Kidney (tissue), 14 donors: ENCODE results near the gene ACTRT2. TPM values are rescaled to one million over a fixed set of nuclear protein-coding genes. Genes with fewer than 3 reads are reported as not detected.

ENCODE experiments used
- DNase-seq, 5 donors: peaks; one replicate each; pipeline ENCODE4 v3.0.0-alpha.2; 2013 to 2020
- FAIRE-seq: peaks from 2 replicates; lab custom pipeline; 2012; peaks lifted over from hg19 to GRCh38; lab: Jason Lieb, UNC
- H3K27ac ChIP-seq, 2 donors: one replicate each; pipeline ENCODE4 v1.7.0; 2013; ENCODE audit warnings: low read depth in 2 of 2, low read length in 2 of 2, inconsistent platforms in 1 of 2
- H3K27me3 ChIP-seq: one replicate; pipeline ENCODE4 v1.7.1; 2013; ENCODE audit warnings: low read length, inconsistent platforms; ENCODE audit not compliant: control insufficient read depth, insufficient read depth
- H3K36me3 ChIP-seq, 3 donors: one replicate each; pipeline versions ENCODE4 v1.7.0 to v1.7.1; 2013; ENCODE audit warnings: low read length in 3 of 3, control low read depth in 1 of 3, inconsistent platforms in 1 of 3; ENCODE audit not compliant: insufficient read depth in 3 of 3, control insufficient read depth in 2 of 3
- H3K4me1 ChIP-seq, 3 donors: one replicate each; pipeline versions ENCODE4 v1.7.0 to v1.7.1; 2013; ENCODE audit warnings: low read length in 3 of 3, inconsistent platforms in 1 of 3, low read depth in 1 of 3; ENCODE audit not compliant: control insufficient read depth in 2 of 3, insufficient read depth in 2 of 3
- H3K4me3 ChIP-seq, 3 donors: one replicate each; pipeline versions ENCODE4 v1.7.0 to v1.8.1; 2013; ENCODE audit warnings: low read length in 3 of 3, control low read depth in 1 of 3, inconsistent platforms in 1 of 3
- H3K9ac ChIP-seq, 3 donors: one replicate each; pipeline versions ENCODE4 v1.7.0 to v1.7.1; 2013; ENCODE audit warnings: low read length in 3 of 3, control low read depth in 1 of 3, inconsistent platforms in 1 of 3
- H3K9me3 ChIP-seq, 3 donors: one replicate each; pipeline versions ENCODE4 v1.7.0 to v1.7.1; 2013; ENCODE audit warnings: low read length in 3 of 3, control low read depth in 1 of 3, inconsistent platforms in 1 of 3; ENCODE audit not compliant: control insufficient read depth in 2 of 3, insufficient read depth in 1 of 3
- CTCF ChIP-seq: IDR thresholded peaks from 3 replicates; pipeline ENCODE4 v1.5.1; 2012; ENCODE audit warnings: mild to moderate bottlenecking, moderate library complexity, borderline replicate concordance; ENCODE audit not compliant: insufficient read depth; ENCODE audit errors: extremely low read depth
- intact Hi-C: fragments of 100-400 bp; cut with DNase I; formaldehyde crosslinking; loops from one replicate; pipeline ENCODE4 v1.11.1; 2022
- polyA plus RNA-seq: library from polyadenylated mRNA; stranded (reverse); fragments of 350-450 nt; fragmentation: Illumina TruSeq; extraction: RNeasy Lipid Tissue Mini Kit (QIAGEN cat#74804); gene quantifications from one replicate; pipeline ENCODE4 v1.2.3, GENCODE V29; 2014; ENCODE audit warnings: low read depth, low replicate concordance; ENCODE audit not compliant: insufficient read depth
- total RNA-seq: library from RNA; stranded (reverse); fragmentation: NEBNext Ultra II Directional; extraction: Animal tissue kit (Norgen Biotek cat#: 25700); gene quantifications from one replicate; pipeline ENCODE4 v1.2.1, GENCODE V29; 2021
- donor health status: control.
- donor health status: control.
- donor health status: control.
- donor health status: control.
- donor health status: control.
- donor health status: DM: yes; HTN: yes; CAD: no.
- donor health status: Normal renal cell carcinoma (clear cell type).

ACTRT2 gene
- total and polyA plus RNA-seq, 2 donors from 2014 or later = not detected

GRCh38 chr1:3019007-3019515 is 2.2 kb upstream of the ACTRT2 start:
- no peak for TF ChIP-seq CTCF
- H3K4me1 ChIP-seq = no peaks in the 10 kb centered on the region
- no peaks in the 10 kb centered on the region for H3K27me3 ChIP-seq
- FAIRE-seq = no peak
- H3K4me3 ChIP-seq = no peak overlapping the region
- H3K36me3 ChIP-seq = no peaks in the 10 kb centered on the region
- no peak overlapping the region for H3K27ac ChIP-seq
- peak in 1 of 5 donors; percentile 17 for DNase-seq
- H3K9ac ChIP-seq = no peak overlapping the region
- no peaks in the 10 kb centered on the region for H3K9me3 ChIP-seq
- intact Hi-C loops = loop anchor here (10.0 kb wide), 1 partner anchor 406 kb away; no protein-coding TSS in a partner anchor

GRCh38 chr1:3019516-3020051 is 1.7 kb upstream of the ACTRT2 start:
- DNase-seq = peak in 1 of 5 donors; percentile 25
- Histone ChIP-seq H3K4me3 (no peak overlapping the region), H3K9me3 (no peaks in the 10 kb centered on the region), H3K4me1 (no peaks in the 10 kb centered on the region), H3K9ac (no peak overlapping the region), H3K27me3 (no peaks in the 10 kb centered on the region), H3K27ac (no peak overlapping the region), H3K36me3 (no peaks in the 10 kb centered on the region)
- no peak for FAIRE-seq
- intact Hi-C loops = loop anchor here (10.0 kb wide), 1 partner anchor 405 kb away; no protein-coding TSS in a partner anchor
- no peak for TF ChIP-seq CTCF

- Histone ChIP-seq H3K36me3 (no peaks in the 10 kb centered on the region), H3K27ac (no peak overlapping the region), H3K4me3 (no peak overlapping the region), H3K27me3 (no peaks in the 10 kb centered on the region), H3K9me3 (no peaks in the 10 kb centered on the region), H3K4me1 (no peaks in the 10 kb centered on the region), H3K9ac (no peak overlapping the region)
- FAIRE-seq (no peak), DNase-seq (peak in 1 of 5 donors; percentile 16)
- TF ChIP-seq CTCF = no peak
- intact Hi-C loops = no loop called here
Measured at GRCh38 chr1:3020263-3020909, 881 bp upstream of the ACTRT2 start.
